ENCODE results near the gene OR51G2.

OR51G2 gene

DNA sequence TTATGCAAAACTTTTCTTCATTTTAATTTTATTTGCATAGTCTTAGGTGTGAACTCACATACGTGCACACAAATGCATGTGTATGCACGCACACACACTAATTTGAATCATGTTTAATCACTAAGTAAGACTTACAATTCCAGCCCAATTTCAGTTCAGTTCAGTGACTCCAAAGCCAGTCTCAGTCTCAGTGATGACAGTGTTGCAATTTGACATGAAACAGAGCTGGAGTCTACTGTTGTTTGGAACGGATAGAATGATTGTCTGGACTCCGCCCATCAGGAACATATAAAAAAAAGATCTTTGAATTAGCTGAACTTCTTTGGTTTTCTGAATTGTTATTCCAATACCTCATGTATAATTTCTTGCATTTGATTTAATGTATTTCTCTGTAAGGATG, 55.3 kb downstream of the OR51G2 start:
- no peak for DNase-seq (ENCODE audit: low read depth)
